ENCODE measurements around the gene CD200R1. TPM values are rescaled to one million over a fixed set of nuclear protein-coding genes. Genes with fewer than 3 reads are reported as not detected.

The CD200R1 gene
- total RNA-seq, 2 donors from 2014 or later: 1.8 TPM; not detected in 1

GRCh38 chr3:112908252-112908651 is 66.7 kb downstream of the CD200R1 start:
- intact Hi-C loops (cut with DNase I): no loop called here
- H3K9me3 ChIP-seq: no peaks in the 10 kb centered on the region
- no peaks in the 10 kb centered on the region for H3K27me3 ChIP-seq
- TF ChIP-seq, protein P1, sequence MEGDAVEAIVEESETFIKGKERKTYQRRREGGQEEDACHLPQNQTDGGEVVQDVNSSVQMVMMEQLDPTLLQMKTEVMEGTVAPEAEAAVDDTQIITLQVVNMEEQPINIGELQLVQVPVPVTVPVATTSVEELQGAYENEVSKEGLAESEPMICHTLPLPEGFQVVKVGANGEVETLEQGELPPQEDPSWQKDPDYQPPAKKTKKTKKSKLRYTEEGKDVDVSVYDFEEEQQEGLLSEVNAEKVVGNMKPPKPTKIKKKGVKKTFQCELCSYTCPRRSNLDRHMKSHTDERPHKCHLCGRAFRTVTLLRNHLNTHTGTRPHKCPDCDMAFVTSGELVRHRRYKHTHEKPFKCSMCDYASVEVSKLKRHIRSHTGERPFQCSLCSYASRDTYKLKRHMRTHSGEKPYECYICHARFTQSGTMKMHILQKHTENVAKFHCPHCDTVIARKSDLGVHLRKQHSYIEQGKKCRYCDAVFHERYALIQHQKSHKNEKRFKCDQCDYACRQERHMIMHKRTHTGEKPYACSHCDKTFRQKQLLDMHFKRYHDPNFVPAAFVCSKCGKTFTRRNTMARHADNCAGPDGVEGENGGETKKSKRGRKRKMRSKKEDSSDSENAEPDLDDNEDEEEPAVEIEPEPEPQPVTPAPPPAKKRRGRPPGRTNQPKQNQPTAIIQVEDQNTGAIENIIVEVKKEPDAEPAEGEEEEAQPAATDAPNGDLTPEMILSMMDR (IDR thresholded peaks at IDR 0.05): no peak
- no peak for TF ChIP-seq POLR2A (IDR thresholded peaks at IDR 0.05)
- H3K36me3 ChIP-seq (replicated peaks in 1 of 2; ENCODE audit: insufficient read depth in 1 of 2, low read depth in 2 of 2): no peaks in the 10 kb centered on the region
- H3K27ac ChIP-seq: no peak overlapping the region
- H3K4me1 ChIP-seq: no peaks in the 10 kb centered on the region
- DNase-seq: no peak
- no peak for ATAC-seq
- no peak overlapping the region for H3K4me3 ChIP-seq

DNA sequence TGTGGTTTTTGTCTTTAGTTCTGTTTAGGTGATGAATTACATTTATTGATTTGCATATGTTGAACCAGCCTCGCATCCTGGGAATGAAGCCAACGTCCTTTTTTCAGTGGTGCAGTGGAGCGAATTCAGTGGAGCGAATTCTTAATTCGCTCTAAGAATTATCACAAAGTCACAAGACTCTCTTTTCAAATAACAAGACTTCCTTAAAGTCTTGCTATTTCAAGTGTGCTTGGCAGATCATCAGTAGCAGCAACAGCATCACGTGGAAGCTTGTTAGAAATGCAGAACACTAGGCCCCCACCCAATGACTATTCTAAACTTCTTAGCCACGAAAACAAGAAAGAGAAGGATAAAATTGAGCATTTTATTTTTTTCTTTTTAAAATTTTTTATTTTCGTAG is 70.1 kb downstream of the CD200R1 start:
- TF ChIP-seq, protein P1 (IDR thresholded peaks at IDR 0.05): no peak
- no peak for TF ChIP-seq POLR2A (IDR thresholded peaks at IDR 0.05)
- WGBS, 2 donors: 52 to 59% methylated on average over 8 of the region's 8 CpGs
- H3K4me1 ChIP-seq: no peaks in the 10 kb centered on the region

DNA sequence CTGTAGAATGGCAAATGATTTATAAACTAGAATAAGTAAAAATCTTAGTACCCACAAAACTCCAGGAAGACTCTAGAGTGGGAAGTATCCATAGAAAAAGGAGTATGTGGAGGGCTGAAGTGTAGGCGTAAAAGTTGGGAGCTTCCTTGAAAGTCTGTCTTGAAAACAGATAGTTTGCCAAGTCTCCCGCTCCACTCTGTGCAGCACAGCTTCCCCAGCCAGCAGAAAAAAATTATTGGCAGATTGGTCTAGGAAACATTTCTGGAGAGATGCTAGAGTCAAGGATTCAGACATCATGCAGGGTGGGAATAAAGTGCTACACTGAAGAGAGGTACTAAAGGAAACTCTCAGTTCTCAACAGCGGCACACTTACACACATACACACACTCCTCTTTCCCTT is 74.8 kb downstream of the CD200R1 start:
- Histone ChIP-seq H3K9me3 (no peaks in the 10 kb centered on the region), H3K4me1 (no peaks in the 10 kb centered on the region), H3K27ac (no peak overlapping the region), H3K27me3 (no peaks in the 10 kb centered on the region), H3K4me3 (no peak overlapping the region), H3K36me3 (replicated peaks in 1 of 2; ENCODE audit: insufficient read depth in 1 of 2, low read depth in 2 of 2) (no peaks in the 10 kb centered on the region)
- DNase-seq: no peak
- TF ChIP-seq POLR2A (IDR thresholded peaks at IDR 0.05): no peak
- TF ChIP-seq, protein P1 (IDR thresholded peaks at IDR 0.05): no peak
- no peak for ATAC-seq
- intact Hi-C loops (cut with DNase I): no loop called here
- 62 to 66% methylated on average over 3 of the region's 3 CpGs for WGBS, 2 donors

More for the DNA sequence above, 70.1 kb downstream of the CD200R1 start:
- intact Hi-C loops (cut with DNase I): no loop called here
- Histone ChIP-seq H3K36me3 (replicated peaks in 1 of 2; ENCODE audit: insufficient read depth in 1 of 2, low read depth in 2 of 2) (no peaks in the 10 kb centered on the region), H3K4me3 (no peak overlapping the region), H3K27ac (no peak overlapping the region), H3K9me3 (no peaks in the 10 kb centered on the region), H3K27me3 (no peaks in the 10 kb centered on the region)
- DNase-seq (no peak), ATAC-seq (no peak)

DNA sequence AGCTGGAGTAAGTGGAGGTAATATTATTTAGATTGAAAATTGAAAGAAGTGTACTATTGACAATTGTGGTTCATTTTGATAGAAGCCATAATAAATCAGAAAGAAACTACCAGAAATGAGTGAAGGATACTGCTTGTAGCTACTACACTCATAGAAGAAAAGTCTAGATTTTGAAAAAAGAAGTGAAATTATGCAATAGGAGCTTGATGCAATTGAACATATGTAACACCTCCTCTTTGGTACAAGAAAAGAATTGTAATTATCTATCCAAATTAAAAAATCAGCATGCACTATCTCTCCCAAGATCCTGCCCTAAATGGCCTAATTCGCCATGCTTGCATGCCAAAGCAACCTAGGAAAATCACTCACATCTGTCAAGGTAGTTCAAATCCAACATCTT is 77.1 kb downstream of the CD200R1 start:
- DNase-seq (no peak), ATAC-seq (no peak)
- Histone ChIP-seq H3K27ac (no peak overlapping the region), H3K9me3 (no peaks in the 10 kb centered on the region), H3K36me3 (replicated peaks in 1 of 2; ENCODE audit: insufficient read depth in 1 of 2, low read depth in 2 of 2) (no peaks in the 10 kb centered on the region), H3K4me1 (no peaks in the 10 kb centered on the region), H3K4me3 (no peak overlapping the region), H3K27me3 (no peaks in the 10 kb centered on the region)
- WGBS, 2 donors: 82 to 86% methylated on average over 1 of the region's 1 CpG
- TF ChIP-seq, protein P1 (IDR thresholded peaks at IDR 0.05): no peak
- TF ChIP-seq POLR2A (IDR thresholded peaks at IDR 0.05): no peak
- intact Hi-C loops (cut with DNase I): no loop called here

- no peaks in the 10 kb centered on the region for H3K9me3 ChIP-seq
- intact Hi-C loops (cut with DNase I): no loop called here
- H3K4me3 ChIP-seq: no peak overlapping the region
- H3K27ac ChIP-seq: no peak overlapping the region
- no peaks in the 10 kb centered on the region for H3K36me3 ChIP-seq (replicated peaks in 1 of 2; ENCODE audit: insufficient read depth in 1 of 2, low read depth in 2 of 2)
- H3K4me1 ChIP-seq: no peaks in the 10 kb centered on the region
- ATAC-seq: no peak
- no peaks in the 10 kb centered on the region for H3K27me3 ChIP-seq
- no peak for DNase-seq
- WGBS, 2 donors: 54 to 61% methylated on average over 5 of the region's 5 CpGs
- TF ChIP-seq, protein P1 (IDR thresholded peaks at IDR 0.05): no peak
- TF ChIP-seq POLR2A (IDR thresholded peaks at IDR 0.05): no peak
Observed at GRCh38 chr3:112894258-112894657, 80.6 kb downstream of the CD200R1 start.
